PC-3 (cell line): ENCODE measurements around the gene PTPRD. TPM values are rescaled to one million over a fixed set of nuclear protein-coding genes. Genes with fewer than 3 reads are reported as not detected.

ENCODE experiments used
- ATAC-seq: fragments of 200-7000 bp; cut with Tn5 transposase; 2 replicates; pipeline ENCODE4 v1.9.1; 2020; ENCODE audit warnings: mild to moderate bottlenecking, moderate library complexity
- BruUV-seq: library from RNA; stranded (reverse); fragments of 400-500 nt; replicated peaks from 2 replicates; lab custom pipeline; 2021; lab: Mats Ljungman, UMichigan
- CTCF ChIA-PET: fragments of 300-600 bp; sonication (Branson Sonifier 250); formaldehyde crosslinking; loops from one replicate; lab custom pipeline; 2022; ENCODE audit warnings: antibody characterized with exemption; lab: Charles Lee
- POLR2A ChIA-PET: fragments of 300-600 bp; sonication (Branson Sonifier 250); formaldehyde crosslinking; loops from one replicate; lab custom pipeline; 2022; ENCODE audit warnings: antibody characterized with exemption; ENCODE audit not compliant: unreplicated experiment; lab: Charles Lee
- DNase-seq: peaks from one replicate; pipeline ENCODE4 v3.0.0-alpha.2; 2015
- H2AFZ ChIP-seq: fragments of 300-600 bp; sonication (generic); 2 replicates; pipeline ENCODE4 v1.6.0; 2016; ENCODE audit warnings: antibody characterized with exemption, low read length
- H3F3A ChIP-seq: fragments of 300-600 bp; sonication (generic); one replicate; pipeline ENCODE4 v1.6.0; 2017; ENCODE audit warnings: antibody characterized with exemption, low read length, control low read depth, mild to moderate bottlenecking; ENCODE audit not compliant: unreplicated experiment
- H3K27ac ChIP-seq: fragments of 300-600 bp; sonication (generic); 2 replicates; pipeline ENCODE4 v1.5.1; 2016; ENCODE audit warnings: mild to moderate bottlenecking, low read length
- H3K27me3 ChIP-seq: fragments of 300-600 bp; sonication (generic); 2 replicates; pipeline ENCODE4 v1.6.1; 2016; ENCODE audit warnings: low read length, mixed read lengths
- H3K36me3 ChIP-seq: fragments of 300-600 bp; sonication (generic); 2 replicates; pipeline ENCODE4 v1.6.1; 2016; ENCODE audit warnings: low read depth, mixed run types, low read length, mixed read lengths
- H3K4me1 ChIP-seq: fragments of 300-600 bp; sonication (generic); 2 replicates; pipeline ENCODE4 v1.5.1; 2016; ENCODE audit warnings: low read length; ENCODE audit not compliant: insufficient read depth
- H3K4me2 ChIP-seq: fragments of 300-600 bp; sonication (generic); 2 replicates; pipeline ENCODE4 v1.6.0; 2016; ENCODE audit warnings: low read length
- H3K4me3 ChIP-seq: fragments of 300-600 bp; sonication (generic); 2 replicates; pipeline ENCODE4 v1.5.1; 2016; ENCODE audit warnings: mild to moderate bottlenecking, low read length, mixed read lengths
- H3K79me2 ChIP-seq: fragments of 300-600 bp; sonication (generic); 2 replicates; pipeline ENCODE4 v1.6.1; 2017; ENCODE audit warnings: low read length, mixed read lengths
- H3K9ac ChIP-seq: fragments of 300-600 bp; sonication (generic); 2 replicates; pipeline ENCODE4 v1.6.0; 2016; ENCODE audit warnings: mild to moderate bottlenecking, low read length
- H3K9me2 ChIP-seq: fragments of 300-600 bp; sonication (generic); replicated peaks from 2 replicates; pipeline ENCODE4 v1.6.1; 2016; ENCODE audit warnings: mixed run types, low read length, mixed read lengths
- H3K9me3 ChIP-seq: fragments of 300-600 bp; sonication (generic); 2 replicates; pipeline ENCODE4 v1.6.1; 2016; ENCODE audit warnings: low read length, mixed read lengths
- H4K20me1 ChIP-seq: fragments of 300-600 bp; sonication (generic); 2 replicates; pipeline ENCODE4 v1.6.1; 2016; ENCODE audit warnings: low read length, mixed read lengths
- EZH2 ChIP-seq: fragments of 300-600 bp; sonication (generic); IDR thresholded peaks from one replicate; pipeline ENCODE4 v1.6.1; 2017; ENCODE audit warnings: antibody characterized with exemption, mild to moderate bottlenecking, low read length; ENCODE audit not compliant: unreplicated experiment
- EZH2phosphoT487 ChIP-seq: fragments of 300-600 bp; sonication (generic); IDR thresholded peaks from 2 replicates; pipeline ENCODE4 v1.6.1; 2018; ENCODE audit warnings: mild to moderate bottlenecking, antibody characterized with exemption, low read length, borderline replicate concordance
- intact Hi-C: fragments of 100-400 bp; cut with micrococcal nuclease; formaldehyde crosslinking; loops from 2 replicates; pipeline ENCODE4 v1.9.0; 2023
- total RNA-seq: library from RNA; depleted of rRNA; stranded (reverse); fragments of >200 nt; gene quantifications from 2 replicates; pipeline ENCODE4 v1.2.3, GENCODE V29; 2014
- TF ChIP-seq, protein P1 (sequence below): fragments of 300-600 bp; sonication (generic); conservative IDR thresholded peaks from 2 replicates; pipeline ENCODE4 v1.5.1; 2017; ENCODE audit warnings: antibody characterized with exemption, low read depth, mild to moderate bottlenecking, low read length

Gene PTPRD
- total RNA-seq, 1 experiment from 2014 or later: not detected

DNA sequence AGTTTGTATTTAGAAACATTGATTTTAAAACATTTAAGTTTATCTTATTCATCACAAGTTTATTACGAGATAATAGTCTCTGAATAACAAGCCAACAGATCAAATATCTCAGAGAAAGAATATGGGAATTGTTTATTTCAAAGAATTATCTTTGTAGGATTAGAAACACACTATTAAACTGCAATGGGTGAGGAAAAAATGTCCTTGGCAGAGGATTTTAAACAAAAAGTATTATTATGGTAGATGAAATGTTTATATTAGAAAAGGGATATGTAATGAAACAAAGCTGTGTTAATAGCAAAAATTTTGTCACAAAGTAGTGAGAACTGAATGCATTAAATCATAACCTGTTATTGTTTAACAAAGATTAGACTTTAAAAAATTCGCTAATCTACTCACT lies 1430.4 kb downstream of the PTPRD start:
- no TSS peak for BruUV-seq
- H3K4me2 ChIP-seq: no peak overlapping the region
- H3K79me2 ChIP-seq: no peaks in the 10 kb centered on the region
- CTCF ChIA-PET: no interaction called here
- no peaks in the 10 kb centered on the region for H3K36me3 ChIP-seq
- ATAC-seq (no peak), DNase-seq (no peak)
- no peaks in the 10 kb centered on the region for H4K20me1 ChIP-seq
- intact Hi-C loops: no loop called here
- no peaks in the 10 kb centered on the region for H3K9me3 ChIP-seq
- H3K9me2 ChIP-seq: no peaks in the 10 kb centered on the region
- H3K4me3 ChIP-seq: no peak overlapping the region
- H3K27ac ChIP-seq: no peak overlapping the region
- no peak overlapping the region for H2AFZ ChIP-seq
- no peak overlapping the region for H3K9ac ChIP-seq
- POLR2A ChIA-PET: no interaction called here
- TF ChIP-seq EZH2phosphoT487: no peak
- no peak for TF ChIP-seq EZH2
- TF ChIP-seq, protein P1, sequence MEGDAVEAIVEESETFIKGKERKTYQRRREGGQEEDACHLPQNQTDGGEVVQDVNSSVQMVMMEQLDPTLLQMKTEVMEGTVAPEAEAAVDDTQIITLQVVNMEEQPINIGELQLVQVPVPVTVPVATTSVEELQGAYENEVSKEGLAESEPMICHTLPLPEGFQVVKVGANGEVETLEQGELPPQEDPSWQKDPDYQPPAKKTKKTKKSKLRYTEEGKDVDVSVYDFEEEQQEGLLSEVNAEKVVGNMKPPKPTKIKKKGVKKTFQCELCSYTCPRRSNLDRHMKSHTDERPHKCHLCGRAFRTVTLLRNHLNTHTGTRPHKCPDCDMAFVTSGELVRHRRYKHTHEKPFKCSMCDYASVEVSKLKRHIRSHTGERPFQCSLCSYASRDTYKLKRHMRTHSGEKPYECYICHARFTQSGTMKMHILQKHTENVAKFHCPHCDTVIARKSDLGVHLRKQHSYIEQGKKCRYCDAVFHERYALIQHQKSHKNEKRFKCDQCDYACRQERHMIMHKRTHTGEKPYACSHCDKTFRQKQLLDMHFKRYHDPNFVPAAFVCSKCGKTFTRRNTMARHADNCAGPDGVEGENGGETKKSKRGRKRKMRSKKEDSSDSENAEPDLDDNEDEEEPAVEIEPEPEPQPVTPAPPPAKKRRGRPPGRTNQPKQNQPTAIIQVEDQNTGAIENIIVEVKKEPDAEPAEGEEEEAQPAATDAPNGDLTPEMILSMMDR: no peak
- H3F3A ChIP-seq: no peaks in the 10 kb centered on the region
- no peaks in the 10 kb centered on the region for H3K4me1 ChIP-seq
- no peaks in the 10 kb centered on the region for H3K27me3 ChIP-seq

DNA sequence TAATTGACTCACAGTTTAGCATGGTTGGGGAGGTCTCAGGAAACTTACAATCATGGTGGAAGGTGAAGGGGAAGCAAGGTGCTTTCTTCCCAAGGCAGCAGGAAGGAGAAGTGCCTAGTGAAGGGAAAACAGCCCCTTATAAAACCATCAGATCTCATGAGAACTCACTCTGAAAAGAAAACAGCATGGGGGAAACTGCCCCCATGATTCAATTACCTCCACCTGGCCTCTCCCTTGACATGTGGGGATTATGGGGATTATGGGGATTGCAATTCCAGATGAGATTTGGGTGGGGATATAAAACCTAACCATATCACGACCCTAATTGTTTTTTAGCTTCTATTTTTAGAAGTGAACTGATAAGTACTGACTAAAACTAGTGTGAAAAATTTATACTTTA lies 1435.7 kb downstream of the PTPRD start:
- H2AFZ ChIP-seq: no peak overlapping the region
- intact Hi-C loops: no loop called here
- no peak for DNase-seq

DNA sequence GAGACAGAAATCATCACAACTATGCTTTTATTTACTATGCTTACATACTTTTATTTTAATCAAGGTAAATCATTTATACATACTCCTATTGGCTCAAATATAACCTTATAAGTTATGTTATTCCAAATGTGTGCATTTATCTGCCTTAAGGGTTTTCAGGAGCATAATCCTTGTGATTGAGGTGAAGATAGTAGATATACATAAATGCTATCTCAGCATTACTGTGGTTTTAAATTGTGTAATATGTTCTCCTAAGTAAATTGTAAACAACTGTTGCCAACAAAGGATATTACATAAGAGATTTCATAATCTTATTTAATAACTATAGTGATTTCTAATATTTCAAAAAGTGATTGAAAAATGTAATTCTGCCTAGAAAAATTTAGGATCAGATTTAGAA lies 1438.4 kb downstream of the PTPRD start:
- TF ChIP-seq EZH2phosphoT487 (no peak), EZH2 (no peak)
- TF ChIP-seq, protein P1: no peak
- no peaks in the 10 kb centered on the region for H3K9me3 ChIP-seq
- POLR2A ChIA-PET: no interaction called here
- H3K9ac ChIP-seq: no peak overlapping the region
- H3K4me2 ChIP-seq: no peak overlapping the region
- H3K27ac ChIP-seq: no peak overlapping the region
- no peaks in the 10 kb centered on the region for H3K36me3 ChIP-seq
- H4K20me1 ChIP-seq: no peaks in the 10 kb centered on the region
- no peaks in the 10 kb centered on the region for H3F3A ChIP-seq
- H3K4me3 ChIP-seq: no peak overlapping the region
- CTCF ChIA-PET: no interaction called here
- H3K79me2 ChIP-seq: no peaks in the 10 kb centered on the region
- no TSS peak for BruUV-seq
- no peak overlapping the region for H2AFZ ChIP-seq
- H3K9me2 ChIP-seq: no peaks in the 10 kb centered on the region
- H3K4me1 ChIP-seq: no peaks in the 10 kb centered on the region
- DNase-seq (no peak), ATAC-seq (no peak)
- no peaks in the 10 kb centered on the region for H3K27me3 ChIP-seq
- intact Hi-C loops: no loop called here

More for the DNA sequence above, 1435.7 kb downstream of the PTPRD start:
- POLR2A ChIA-PET: no interaction called here
- Histone ChIP-seq H3K27me3 (no peaks in the 10 kb centered on the region), H3K27ac (no peak overlapping the region), H3F3A (no peaks in the 10 kb centered on the region), H3K4me3 (no peak overlapping the region), H3K9me2 (no peaks in the 10 kb centered on the region), H4K20me1 (no peaks in the 10 kb centered on the region), H3K9ac (no peak overlapping the region), H3K79me2 (no peaks in the 10 kb centered on the region), H3K36me3 (no peaks in the 10 kb centered on the region), H3K4me1 (no peaks in the 10 kb centered on the region), H3K9me3 (no peaks in the 10 kb centered on the region), H3K4me2 (no peak overlapping the region)
- no TSS peak for BruUV-seq
- CTCF ChIA-PET: no interaction called here
- TF ChIP-seq EZH2: no peak
- TF ChIP-seq, protein P1: no peak
- TF ChIP-seq EZH2phosphoT487: no peak
- no peak for ATAC-seq
